H1 (cell line): Measurements from ENCODE around the gene OR52I2. TPM values are rescaled to one million over a fixed set of nuclear protein-coding genes. Genes with fewer than 3 reads are reported as not detected.

ENCODE experiments used
- BCL11A ChIP-seq, 2 experiments: IDR thresholded peaks; one replicate each; pipeline ENCODE4 v1.6.1; 2011; ENCODE audit warnings: low read depth in 2 of 2, low read length in 2 of 2, mild to moderate bottlenecking in 2 of 2
- BRCA1 ChIP-seq: IDR thresholded peaks from 2 replicates; pipeline ENCODE4 v1.6.1; 2012; ENCODE audit warnings: low read depth, low read length, improper control_type of control experiment
- CBX5 ChIP-seq: fragments of 300-800, 300-1000 bp; sonication (generic); IDR thresholded peaks from 2 replicates; pipeline ENCODE4 v1.7.1; 2016; ENCODE audit warnings: antibody characterized with exemption, low read length, low read depth
- E2F6 ChIP-seq: IDR thresholded peaks from 2 replicates; pipeline ENCODE4 v1.6.1; 2012; ENCODE audit warnings: inconsistent platforms
- HDAC2 ChIP-seq, 2 experiments: fragments of 300-600 bp in 1 of 2; sonication (generic) in 1 of 2; IDR thresholded peaks; 2 replicates each; pipeline ENCODE4 v1.6.1; 2011 to 2012; ENCODE audit warnings: low read depth in 2 of 2, low read length in 2 of 2, mild to moderate bottlenecking in 2 of 2, moderate library complexity in 2 of 2, borderline replicate concordance in 1 of 2, inconsistent platforms in 1 of 2
- KDM5A ChIP-seq: fragments of 200-600 bp; IDR thresholded peaks from 2 replicates; pipeline ENCODE4 v1.7.1; 2012; ENCODE audit warnings: mild to moderate bottlenecking, low read length, inconsistent platforms, mixed read lengths
- MAFK ChIP-seq: IDR thresholded peaks from 2 replicates; pipeline ENCODE4 v1.6.1; 2012; ENCODE audit warnings: low read depth, mild to moderate bottlenecking, improper control_type of control experiment, low read length
- POU5F1 ChIP-seq: IDR thresholded peaks from 2 replicates; pipeline ENCODE4 v1.6.1; 2011; ENCODE audit warnings: low read depth, mild to moderate bottlenecking, low read length, moderate library complexity
- RAD21 ChIP-seq, 2 experiments: IDR thresholded peaks in 1 of 2; conservative IDR thresholded peaks in 1 of 2; 2 replicates each; pipeline ENCODE4 v1.6.1; 2011; ENCODE audit warnings: low read depth in 2 of 2, low read length in 2 of 2, improper control_type of control experiment in 1 of 2, inconsistent platforms in 1 of 2, mild to moderate bottlenecking in 1 of 2, moderate library complexity in 1 of 2
- RBBP5 ChIP-seq: IDR thresholded peaks from 2 replicates; pipeline ENCODE4 v1.7.1; 2012; ENCODE audit warnings: low read depth, mild to moderate bottlenecking, inconsistent platforms, low read length, moderate library complexity, borderline replicate concordance
- RFX5 ChIP-seq: IDR thresholded peaks from 2 replicates; pipeline ENCODE4 v1.6.1; 2011; ENCODE audit warnings: low read depth, low read length, improper control_type of control experiment, borderline replicate concordance
- SP4 ChIP-seq: IDR thresholded peaks from 2 replicates; pipeline ENCODE4 v1.6.1; 2012; ENCODE audit warnings: low read length, inconsistent platforms
- TBP ChIP-seq: IDR thresholded peaks from 2 replicates; pipeline ENCODE4 v1.6.1; 2011; ENCODE audit warnings: low read depth, low read length, improper control_type of control experiment
- TEAD4 ChIP-seq: IDR thresholded peaks from 2 replicates; pipeline ENCODE4 v1.6.1; 2012; ENCODE audit warnings: low read depth, low read length, inconsistent platforms, mixed read lengths
- USF2 ChIP-seq: IDR thresholded peaks from 2 replicates; pipeline ENCODE4 v1.6.1; 2011; ENCODE audit warnings: low read length, improper control_type of control experiment
- YY1 ChIP-seq: IDR thresholded peaks from 2 replicates; pipeline ENCODE4 v1.6.1; 2011; ENCODE audit warnings: low read depth, mild to moderate bottlenecking, low read length
- ZNF274 ChIP-seq: IDR thresholded peaks from 2 replicates; pipeline ENCODE4 v1.7.0; 2012; ENCODE audit warnings: low read length, borderline replicate concordance; ENCODE audit errors: extremely low read depth
- polyA plus RNA-seq, 7 experiments: library from polyadenylated mRNA; depleted of rRNA in 3 of 7; stranded (reverse) in 5 of 7; unstranded in 2 of 7; fragments of >200 nt in 5 of 7; fragments of 200-250 nt in 2 of 7; gene quantifications; 1 replicate in 5 of 7; 2 replicates in 1 of 7; 4 replicates in 1 of 7; pipeline versions ENCODE4 v1.2.1 to v1.2.3, GENCODE V29; 2011 to 2013; ENCODE audit warnings: missing spikeins in 2 of 7, mixed read lengths in 2 of 7
- total RNA-seq: library from RNA; stranded (reverse); fragmentation: NEBNext Ultra II Directional; extraction: Animal tissue kit (Norgen Biotek cat#: 25700); gene quantifications from 2 replicates; pipeline ENCODE4 v1.2.1, GENCODE V29; 2021
- TF ChIP-seq, protein P1 (sequence below): IDR thresholded peaks from 2 replicates; pipeline ENCODE4 v1.6.1; 2012; ENCODE audit warnings: inconsistent platforms

Gene OR52I2
- total and polyA plus RNA-seq, 2 of the 8 experiments (the other 6 are each of a cell fraction or from before 2014, with no cell fraction given): not detected

GRCh38 chr11:4551346-4551979, 30.1 kb upstream of the OR52I2 start (continued):
- TF ChIP-seq E2F6 (peak; percentile 77; the same call in 1 of the 2 replicates), YY1 (no peak), RBBP5 (no peak), SP4 (no peak), HDAC2 (IDR thresholded peaks at IDR 0.05; ENCODE audit: borderline replicate concordance in 1 of 2, low read depth in 2 of 2, low read length in 2 of 2) (no peak), ZNF274 (no peak), TEAD4 (no peak), RAD21 (IDR thresholded peaks at IDR 0.05 in 1 of 2, conservative IDR thresholded peaks at IDR 0.05 in 1 of 2; ENCODE audit: low read depth in 2 of 2, low read length in 2 of 2) (peak; percentile 33 to 44), BRCA1 (no peak), MAFK (no peak), BCL11A (IDR thresholded peaks at IDR 0.05; ENCODE audit: low read depth in 2 of 2, low read length in 2 of 2) (no peak), TBP (no peak), RFX5 (no peak), USF2 (no peak), CBX5 (no peak), POU5F1 (no peak), KDM5A (no peak)
- TF ChIP-seq, protein P1, sequence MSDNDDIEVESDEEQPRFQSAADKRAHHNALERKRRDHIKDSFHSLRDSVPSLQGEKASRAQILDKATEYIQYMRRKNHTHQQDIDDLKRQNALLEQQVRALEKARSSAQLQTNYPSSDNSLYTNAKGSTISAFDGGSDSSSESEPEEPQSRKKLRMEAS: peak; percentile 46; the same call in 1 of the 2 replicates
